Measurements from ENCODE around the gene SHTN1.

SHTN1 gene, protein sequence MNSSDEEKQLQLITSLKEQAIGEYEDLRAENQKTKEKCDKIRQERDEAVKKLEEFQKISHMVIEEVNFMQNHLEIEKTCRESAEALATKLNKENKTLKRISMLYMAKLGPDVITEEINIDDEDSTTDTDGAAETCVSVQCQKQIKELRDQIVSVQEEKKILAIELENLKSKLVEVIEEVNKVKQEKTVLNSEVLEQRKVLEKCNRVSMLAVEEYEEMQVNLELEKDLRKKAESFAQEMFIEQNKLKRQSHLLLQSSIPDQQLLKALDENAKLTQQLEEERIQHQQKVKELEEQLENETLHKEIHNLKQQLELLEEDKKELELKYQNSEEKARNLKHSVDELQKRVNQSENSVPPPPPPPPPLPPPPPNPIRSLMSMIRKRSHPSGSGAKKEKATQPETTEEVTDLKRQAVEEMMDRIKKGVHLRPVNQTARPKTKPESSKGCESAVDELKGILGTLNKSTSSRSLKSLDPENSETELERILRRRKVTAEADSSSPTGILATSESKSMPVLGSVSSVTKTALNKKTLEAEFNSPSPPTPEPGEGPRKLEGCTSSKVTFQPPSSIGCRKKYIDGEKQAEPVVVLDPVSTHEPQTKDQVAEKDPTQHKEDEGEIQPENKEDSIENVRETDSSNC

DNA sequence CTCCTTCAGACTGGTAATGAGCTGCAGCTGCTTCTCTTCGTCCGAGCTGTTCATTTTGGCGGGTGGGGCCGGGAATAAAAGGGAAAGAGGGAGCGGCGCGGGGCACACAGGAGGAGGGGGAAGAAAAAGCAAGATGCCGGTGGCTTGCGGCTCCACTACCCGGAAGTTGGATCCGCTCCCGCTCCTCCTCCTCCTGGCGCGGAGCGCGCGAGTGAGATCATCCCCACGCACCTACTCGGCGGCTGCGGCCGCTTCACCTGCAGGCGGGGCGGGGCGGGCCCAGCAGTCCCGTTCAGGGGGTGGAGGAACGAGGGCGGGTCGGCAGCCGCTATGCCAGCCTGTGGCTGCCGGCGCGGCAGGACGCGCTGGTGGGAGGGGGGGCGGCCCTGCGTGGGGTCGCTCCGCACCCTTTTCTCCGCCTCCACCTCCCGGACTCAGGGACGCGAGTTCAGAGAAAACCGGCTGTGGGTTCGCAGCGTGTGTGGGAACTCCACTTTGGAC lies at the start of gene SHTN1:
SHTN1 (minus strand) TSS at position 162 of the 501 bp plus-strand sequence; CDS start at position 54, 108 bp downstream.
- DNase-seq (ENCODE audit: low spot score): peak; percentile 43
- TF ChIP-seq, protein P1, sequence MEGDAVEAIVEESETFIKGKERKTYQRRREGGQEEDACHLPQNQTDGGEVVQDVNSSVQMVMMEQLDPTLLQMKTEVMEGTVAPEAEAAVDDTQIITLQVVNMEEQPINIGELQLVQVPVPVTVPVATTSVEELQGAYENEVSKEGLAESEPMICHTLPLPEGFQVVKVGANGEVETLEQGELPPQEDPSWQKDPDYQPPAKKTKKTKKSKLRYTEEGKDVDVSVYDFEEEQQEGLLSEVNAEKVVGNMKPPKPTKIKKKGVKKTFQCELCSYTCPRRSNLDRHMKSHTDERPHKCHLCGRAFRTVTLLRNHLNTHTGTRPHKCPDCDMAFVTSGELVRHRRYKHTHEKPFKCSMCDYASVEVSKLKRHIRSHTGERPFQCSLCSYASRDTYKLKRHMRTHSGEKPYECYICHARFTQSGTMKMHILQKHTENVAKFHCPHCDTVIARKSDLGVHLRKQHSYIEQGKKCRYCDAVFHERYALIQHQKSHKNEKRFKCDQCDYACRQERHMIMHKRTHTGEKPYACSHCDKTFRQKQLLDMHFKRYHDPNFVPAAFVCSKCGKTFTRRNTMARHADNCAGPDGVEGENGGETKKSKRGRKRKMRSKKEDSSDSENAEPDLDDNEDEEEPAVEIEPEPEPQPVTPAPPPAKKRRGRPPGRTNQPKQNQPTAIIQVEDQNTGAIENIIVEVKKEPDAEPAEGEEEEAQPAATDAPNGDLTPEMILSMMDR (IDR thresholded peaks at IDR 0.05; ENCODE audit: extremely low read depth, insufficient read depth, missing control alignments): no peak
- in situ Hi-C loops (cut with MboI; ENCODE audit: low pct_unique_long_range_greater_than_20kb, low sequenced_read_pairs, unreplicated experiment): no loop called here

DNA sequence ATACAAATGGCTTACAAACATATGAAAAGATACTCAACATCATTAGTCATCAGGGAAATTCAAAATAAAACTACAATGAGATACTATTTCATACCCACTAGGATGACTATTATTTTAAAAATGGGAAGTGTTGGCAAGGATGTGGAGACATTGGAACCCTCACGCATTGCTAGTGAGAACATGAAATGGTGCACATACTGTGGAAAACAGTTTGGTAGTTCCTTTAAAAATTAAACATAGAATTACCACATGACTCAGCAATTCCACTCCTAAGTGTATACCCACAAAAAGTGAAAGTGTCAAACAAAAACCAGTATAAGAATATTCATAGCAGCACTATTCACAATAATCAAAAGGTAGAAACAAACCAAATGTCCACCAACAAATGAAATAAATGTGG lies 48.5 kb upstream of the SHTN1 start:
- TF ChIP-seq, protein P1 (IDR thresholded peaks at IDR 0.05; ENCODE audit: extremely low read depth, insufficient read depth, missing control alignments): no peak
- in situ Hi-C loops (cut with MboI; ENCODE audit: low pct_unique_long_range_greater_than_20kb, low sequenced_read_pairs, unreplicated experiment): no loop called here
- no peak for DNase-seq (ENCODE audit: low spot score)

DNA sequence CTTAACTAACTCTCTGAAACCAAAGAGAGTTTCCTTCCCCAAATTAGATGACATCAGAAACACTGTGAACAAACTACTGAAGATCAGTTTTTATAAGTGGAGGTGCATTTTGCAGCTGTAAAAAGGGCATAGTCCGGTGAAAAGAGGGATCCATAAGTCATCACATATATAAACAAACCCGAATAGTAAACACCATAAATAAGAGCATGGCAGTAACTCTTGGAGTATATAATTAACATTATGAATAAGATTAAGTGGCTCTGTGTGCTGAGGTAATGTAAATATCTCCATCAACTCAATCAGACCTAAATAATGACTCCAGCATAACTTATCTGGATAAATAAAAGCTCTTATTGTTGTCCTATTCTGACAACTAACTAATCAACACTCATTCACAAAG lies 43.0 kb upstream of the SHTN1 start:
- TF ChIP-seq, protein P1 (IDR thresholded peaks at IDR 0.05; ENCODE audit: extremely low read depth, insufficient read depth, missing control alignments): no peak
- DNase-seq (ENCODE audit: low spot score): no peak
- in situ Hi-C loops (cut with MboI; ENCODE audit: low pct_unique_long_range_greater_than_20kb, low sequenced_read_pairs, unreplicated experiment): no loop called here

DNA sequence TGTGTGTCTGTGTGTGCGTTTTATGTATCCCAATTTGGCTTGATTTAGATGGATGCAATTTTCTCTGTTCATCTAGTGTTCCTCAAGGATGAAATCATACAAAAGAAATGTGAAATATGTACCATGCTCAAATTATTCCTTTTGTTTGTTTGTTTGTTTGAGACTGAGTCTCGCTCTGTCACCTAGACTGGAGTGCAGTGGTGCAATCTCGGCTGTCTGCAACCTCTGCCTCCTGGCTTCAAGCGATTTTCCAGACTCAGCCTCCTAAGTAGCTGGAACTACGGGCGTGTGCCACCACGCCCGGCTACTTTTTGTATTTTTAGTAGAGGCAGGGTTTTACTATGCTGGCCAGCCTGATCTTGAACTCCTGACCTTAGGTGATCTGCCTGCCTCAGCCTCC lies 11.3 kb upstream of the SHTN1 start:
- in situ Hi-C loops (cut with MboI; ENCODE audit: low pct_unique_long_range_greater_than_20kb, low sequenced_read_pairs, unreplicated experiment): no loop called here
- DNase-seq (ENCODE audit: low spot score): no peak
- TF ChIP-seq, protein P1 (IDR thresholded peaks at IDR 0.05; ENCODE audit: extremely low read depth, insufficient read depth, missing control alignments): no peak

DNA sequence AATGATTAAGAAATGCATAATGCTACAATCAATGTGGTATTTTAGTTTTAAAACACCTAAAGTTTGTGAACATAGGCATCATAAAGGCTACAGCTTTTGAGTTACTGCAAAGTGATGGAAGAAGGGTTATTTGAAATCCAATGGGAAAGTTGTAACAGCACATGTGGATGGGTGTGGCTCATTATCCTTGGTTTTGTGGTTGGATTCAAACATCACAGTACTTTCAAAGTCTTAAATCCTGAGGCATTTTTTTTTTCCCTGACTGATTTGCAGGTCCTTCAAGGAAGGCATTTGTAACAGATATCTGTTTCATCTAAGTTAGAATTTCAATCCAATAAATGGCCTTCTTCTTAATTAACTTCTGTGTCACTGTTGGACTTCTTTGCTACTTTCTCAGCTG lies 9.8 kb upstream of the SHTN1 start:
- TF ChIP-seq, protein P1 (IDR thresholded peaks at IDR 0.05; ENCODE audit: extremely low read depth, insufficient read depth, missing control alignments): no peak
- in situ Hi-C loops (cut with MboI; ENCODE audit: low pct_unique_long_range_greater_than_20kb, low sequenced_read_pairs, unreplicated experiment): no loop called here
- DNase-seq (ENCODE audit: low spot score): no peak

DNA sequence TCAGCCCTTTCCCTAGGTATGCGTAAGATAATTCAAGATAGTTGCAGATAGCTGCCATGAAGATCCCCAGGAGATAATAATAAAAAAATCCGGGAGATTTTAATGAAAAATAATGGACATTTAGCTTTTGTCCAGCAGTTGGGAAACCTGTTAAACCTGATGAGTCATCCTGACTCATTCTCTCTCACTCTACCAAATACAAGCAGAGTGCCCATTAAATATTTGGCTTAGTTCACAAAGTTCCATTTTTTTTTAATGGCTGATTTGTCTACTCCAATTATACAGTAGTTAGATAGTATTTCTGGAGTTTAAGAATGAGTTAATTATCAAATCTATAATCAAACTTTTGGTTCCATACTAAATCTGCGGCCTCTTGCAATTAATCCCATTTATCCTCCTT lies 2.1 kb upstream of the SHTN1 start:
- in situ Hi-C loops (cut with MboI; ENCODE audit: low pct_unique_long_range_greater_than_20kb, low sequenced_read_pairs, unreplicated experiment): no loop called here
- no peak for DNase-seq (ENCODE audit: low spot score)
- TF ChIP-seq, protein P1 (IDR thresholded peaks at IDR 0.05; ENCODE audit: extremely low read depth, insufficient read depth, missing control alignments): no peak

Data from GM13977 (cell line).